H1 (cell line): ENCODE measurements around the gene PKD1.

ENCODE experiments used
- BACH1 ChIP-seq: IDR thresholded peaks from 2 replicates; pipeline ENCODE4 v1.6.1; 2012; ENCODE audit warnings: low read length, improper control_type of control experiment
- BCL11A ChIP-seq, 2 experiments: IDR thresholded peaks; one replicate each; pipeline ENCODE4 v1.6.1; 2011; ENCODE audit warnings: low read depth in 2 of 2, low read length in 2 of 2, mild to moderate bottlenecking in 2 of 2
- BRCA1 ChIP-seq: IDR thresholded peaks from 2 replicates; pipeline ENCODE4 v1.6.1; 2012; ENCODE audit warnings: low read depth, low read length, improper control_type of control experiment
- CHD1 ChIP-seq: IDR thresholded peaks from 2 replicates; pipeline ENCODE4 v1.6.1; 2012; ENCODE audit warnings: low read depth, low read length, improper control_type of control experiment
- CREB1 ChIP-seq: IDR thresholded peaks from 2 replicates; pipeline ENCODE4 v1.6.1; 2012; ENCODE audit warnings: inconsistent platforms
- CTCF ChIP-seq, 3 experiments: IDR thresholded peaks; 1 replicate in 2 of 3; 2 replicates in 1 of 3; pipeline versions ENCODE4 v1.5.1 to v1.6.1; 2011; ENCODE audit warnings: low read length in 3 of 3, mild to moderate bottlenecking in 3 of 3, inconsistent platforms in 2 of 3, low read depth in 1 of 3, moderate library complexity in 1 of 3; ENCODE audit not compliant: insufficient read depth in 1 of 3; ENCODE audit errors: control extremely low read depth in 1 of 3
- EGR1 ChIP-seq: IDR thresholded peaks from 2 replicates; pipeline ENCODE4 v1.6.1; 2011; ENCODE audit warnings: low read depth, low read length, borderline replicate concordance
- EP300 ChIP-seq, 2 experiments: IDR thresholded peaks; 1 replicate in 1 of 2; 2 replicates in 1 of 2; pipeline ENCODE4 v1.6.1; 2011 to 2012; ENCODE audit warnings: low read depth in 2 of 2, low read length in 2 of 2, mild to moderate bottlenecking in 2 of 2, borderline replicate concordance in 1 of 2, inconsistent platforms in 1 of 2, moderate library complexity in 1 of 2
- PHF8 ChIP-seq: fragments of 200-600 bp; sonication (generic); conservative IDR thresholded peaks from 2 replicates; pipeline ENCODE4 v1.7.1; 2012; ENCODE audit warnings: low read depth, mild to moderate bottlenecking, inconsistent platforms, low read length, moderate library complexity
- POLR2A ChIP-seq, 2 experiments: IDR thresholded peaks; 1 replicate in 1 of 2; 2 replicates in 1 of 2; pipeline ENCODE4 v1.6.1; 2011; ENCODE audit warnings: low read depth in 2 of 2, low read length in 2 of 2, mild to moderate bottlenecking in 2 of 2; ENCODE audit errors: control extremely low read depth in 1 of 2
- POLR2AphosphoS5 ChIP-seq: IDR thresholded peaks from 2 replicates; pipeline ENCODE4 v1.6.1; 2011; ENCODE audit warnings: low read depth, low read length
- RAD21 ChIP-seq, 2 experiments: IDR thresholded peaks in 1 of 2; conservative IDR thresholded peaks in 1 of 2; 2 replicates each; pipeline ENCODE4 v1.6.1; 2011; ENCODE audit warnings: low read depth in 2 of 2, low read length in 2 of 2, improper control_type of control experiment in 1 of 2, inconsistent platforms in 1 of 2, mild to moderate bottlenecking in 1 of 2, moderate library complexity in 1 of 2
- SRF ChIP-seq: IDR thresholded peaks from 2 replicates; pipeline ENCODE4 v1.6.1; 2011; ENCODE audit warnings: mild to moderate bottlenecking, low read depth, low read length, moderate library complexity
- YY1 ChIP-seq: IDR thresholded peaks from 2 replicates; pipeline ENCODE4 v1.6.1; 2011; ENCODE audit warnings: low read depth, mild to moderate bottlenecking, low read length

- TF ChIP-seq CTCF (IDR thresholded peaks at IDR 0.05; ENCODE audit: control extremely low read depth in 1 of 3, insufficient read depth in 1 of 3, low read depth in 1 of 3, low read length in 3 of 3) (no peak), BACH1 (no peak), POLR2AphosphoS5 (no peak), BCL11A (IDR thresholded peaks at IDR 0.05; ENCODE audit: low read depth in 2 of 2, low read length in 2 of 2) (no peak), SRF (no peak), YY1 (no peak), BRCA1 (no peak), CREB1 (no peak), POLR2A (IDR thresholded peaks at IDR 0.05; ENCODE audit: control extremely low read depth in 1 of 2, low read depth in 2 of 2, low read length in 2 of 2) (no peak), CHD1 (no peak), PHF8 (no peak), EP300 (IDR thresholded peaks at IDR 0.05; ENCODE audit: borderline replicate concordance in 1 of 2, low read depth in 2 of 2, low read length in 2 of 2) (no peak), EGR1 (no peak), RAD21 (IDR thresholded peaks at IDR 0.05 in 1 of 2, conservative IDR thresholded peaks at IDR 0.05 in 1 of 2; ENCODE audit: low read depth in 2 of 2, low read length in 2 of 2) (no peak)
Observed at GRCh38 chr16:2079991-2080390, 55.7 kb downstream of the PKD1 start.
